NCI-H2196 (cell line): ENCODE measurements around the gene PCDHGC3.

Experiments
- DNase-seq: peaks from one replicate; lab custom pipeline; 2025; ENCODE audit not compliant: unreplicated experiment; lab: John Stamatoyannopoulos, UW

Gene PCDHGC3

DNA sequence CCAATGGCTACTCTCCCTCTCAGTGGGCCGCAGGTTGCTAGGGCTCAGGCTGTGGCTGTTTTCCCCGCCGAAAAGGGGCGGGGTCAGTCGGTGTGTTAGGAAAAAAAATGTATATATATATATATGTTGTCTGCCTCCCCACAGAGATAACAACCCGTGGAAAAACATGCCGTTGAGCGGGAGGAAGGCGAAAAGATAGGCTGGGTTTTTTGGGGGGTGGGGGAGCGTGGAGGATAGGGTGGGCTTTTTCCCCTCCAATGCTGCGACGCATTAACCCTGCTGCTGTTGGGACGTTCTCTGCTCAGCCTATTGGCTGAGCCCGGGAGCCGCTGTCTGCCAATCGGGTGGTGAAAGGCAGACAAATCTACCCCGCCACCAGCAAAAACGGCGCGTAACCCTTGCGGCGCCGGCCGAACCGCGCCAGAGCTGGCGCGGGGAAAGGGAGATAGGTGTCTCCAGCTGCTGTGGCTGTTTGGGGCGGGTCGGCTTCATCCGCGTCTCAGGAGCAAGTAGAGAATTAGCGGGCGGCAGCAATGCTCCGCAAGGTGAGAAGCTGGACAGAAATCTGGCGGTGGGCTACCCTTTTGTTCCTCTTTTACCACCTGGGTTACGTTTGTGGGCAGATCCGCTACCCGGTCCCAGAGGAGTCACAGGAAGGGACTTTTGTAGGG, 9.0 kb downstream of the PCDHGC3 start, which contains the start of gene PCDHGC4:
Gene PCDHGC4, plus strand, starts transcription at position 390 of the 671 bp plus-strand sequence. Its CDS starts 144 bp downstream, at position 534.
- DNase-seq: no peak

GRCh38 chr5:141485321-141486055, 9.7 kb downstream of the PCDHGC3 start:
- DNase-seq: no peak

- no peak for DNase-seq
These were observed 10.3 kb downstream of the PCDHGC3 start for GRCh38 chr5:141486091-141486490.

GRCh38 chr5:141487131-141487530, 11.4 kb downstream of the PCDHGC3 start:
- no peak for DNase-seq

- no peak for DNase-seq
These were observed 13.1 kb downstream of the PCDHGC3 start, which contains the start of gene PCDHGC5 for GRCh38 chr5:141488591-141489561. Gene PCDHGC5, plus strand, starts transcription at chr5:141489081. Its CDS starts 160 bp downstream, at chr5:141489241.

DNA sequence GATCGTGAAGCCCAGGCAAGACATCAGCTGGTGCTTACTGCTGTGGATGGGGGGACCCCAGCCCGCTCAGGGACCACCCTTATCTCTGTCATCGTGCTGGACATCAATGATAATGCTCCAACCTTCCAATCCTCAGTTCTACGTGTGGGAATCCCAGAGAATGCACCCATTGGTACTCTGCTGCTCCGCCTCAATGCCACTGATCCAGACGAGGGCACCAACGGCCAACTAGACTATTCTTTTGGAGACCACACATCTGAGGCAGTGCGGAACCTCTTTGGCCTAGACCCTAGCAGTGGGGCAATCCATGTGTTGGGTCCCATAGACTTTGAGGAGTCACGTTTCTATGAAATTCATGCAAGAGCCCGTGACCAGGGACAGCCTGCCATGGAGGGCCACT, 14.1 kb downstream of the PCDHGC3 start:
- DNase-seq: no peak

DNA sequence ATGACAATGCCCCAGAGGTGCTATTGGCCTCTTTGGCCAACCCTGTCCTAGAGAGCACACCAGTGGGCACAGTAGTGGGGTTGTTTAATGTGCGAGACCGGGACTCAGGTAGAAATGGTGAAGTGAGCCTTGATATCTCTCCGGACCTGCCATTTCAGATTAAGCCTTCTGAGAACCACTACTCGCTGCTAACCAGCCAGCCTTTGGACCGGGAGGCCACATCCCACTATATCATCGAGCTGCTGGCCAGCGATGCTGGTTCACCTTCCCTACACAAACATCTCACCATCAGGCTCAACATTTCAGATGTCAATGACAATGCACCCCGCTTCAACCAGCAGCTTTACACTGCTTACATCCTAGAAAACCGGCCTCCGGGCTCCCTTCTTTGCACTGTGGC, 14.5 kb downstream of the PCDHGC3 start:
- no peak for DNase-seq

DNA sequence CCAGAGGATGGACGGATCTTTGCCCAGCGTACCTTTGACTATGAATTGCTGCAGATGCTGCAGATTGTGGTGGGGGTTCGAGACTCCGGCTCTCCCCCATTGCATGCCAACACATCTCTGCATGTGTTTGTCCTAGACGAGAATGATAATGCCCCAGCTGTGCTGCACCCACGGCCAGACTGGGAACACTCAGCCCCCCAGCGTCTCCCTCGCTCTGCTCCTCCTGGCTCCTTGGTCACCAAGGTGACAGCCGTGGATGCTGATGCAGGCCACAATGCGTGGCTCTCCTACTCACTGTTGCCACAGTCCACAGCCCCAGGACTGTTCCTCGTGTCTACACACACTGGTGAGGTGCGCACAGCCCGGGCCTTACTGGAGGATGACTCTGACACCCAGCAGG, 15.0 kb downstream of the PCDHGC3 start:
- no peak for DNase-seq

DNA sequence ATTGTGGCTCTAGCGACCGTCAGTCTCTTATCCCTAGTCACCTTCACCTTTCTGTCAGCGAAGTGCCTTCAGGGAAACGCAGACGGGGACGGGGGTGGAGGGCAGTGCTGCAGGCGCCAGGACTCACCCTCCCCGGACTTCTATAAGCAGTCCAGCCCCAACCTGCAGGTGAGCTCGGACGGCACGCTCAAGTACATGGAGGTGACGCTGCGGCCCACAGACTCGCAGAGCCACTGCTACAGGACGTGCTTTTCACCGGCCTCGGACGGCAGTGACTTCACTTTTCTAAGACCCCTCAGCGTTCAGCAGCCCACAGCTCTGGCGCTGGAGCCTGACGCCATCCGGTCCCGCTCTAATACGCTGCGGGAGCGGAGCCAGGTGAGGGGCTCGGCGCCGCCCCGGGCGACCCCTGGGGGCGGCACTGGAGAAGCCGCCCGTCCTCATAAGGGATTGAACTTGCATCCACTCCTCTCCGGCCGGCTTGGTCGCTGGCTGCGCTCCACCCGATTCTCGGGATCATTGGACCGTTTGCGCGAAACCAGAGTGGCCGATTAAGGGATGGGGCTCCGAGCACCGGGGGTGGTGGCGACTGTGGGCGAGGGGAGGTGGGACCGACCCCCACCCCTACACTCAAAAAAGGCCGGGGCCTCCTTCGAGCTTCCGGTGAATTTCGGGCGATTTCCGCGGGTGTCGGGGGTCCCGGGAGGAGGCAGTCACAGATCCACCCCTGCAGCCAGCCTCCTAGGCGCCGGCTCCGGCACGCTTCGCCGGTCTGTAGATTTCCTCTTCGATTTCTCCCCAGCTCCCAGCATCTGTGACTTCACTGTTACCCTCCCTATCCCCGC, 15.8 kb downstream of the PCDHGC3 start:
- DNase-seq: no peak

DNA sequence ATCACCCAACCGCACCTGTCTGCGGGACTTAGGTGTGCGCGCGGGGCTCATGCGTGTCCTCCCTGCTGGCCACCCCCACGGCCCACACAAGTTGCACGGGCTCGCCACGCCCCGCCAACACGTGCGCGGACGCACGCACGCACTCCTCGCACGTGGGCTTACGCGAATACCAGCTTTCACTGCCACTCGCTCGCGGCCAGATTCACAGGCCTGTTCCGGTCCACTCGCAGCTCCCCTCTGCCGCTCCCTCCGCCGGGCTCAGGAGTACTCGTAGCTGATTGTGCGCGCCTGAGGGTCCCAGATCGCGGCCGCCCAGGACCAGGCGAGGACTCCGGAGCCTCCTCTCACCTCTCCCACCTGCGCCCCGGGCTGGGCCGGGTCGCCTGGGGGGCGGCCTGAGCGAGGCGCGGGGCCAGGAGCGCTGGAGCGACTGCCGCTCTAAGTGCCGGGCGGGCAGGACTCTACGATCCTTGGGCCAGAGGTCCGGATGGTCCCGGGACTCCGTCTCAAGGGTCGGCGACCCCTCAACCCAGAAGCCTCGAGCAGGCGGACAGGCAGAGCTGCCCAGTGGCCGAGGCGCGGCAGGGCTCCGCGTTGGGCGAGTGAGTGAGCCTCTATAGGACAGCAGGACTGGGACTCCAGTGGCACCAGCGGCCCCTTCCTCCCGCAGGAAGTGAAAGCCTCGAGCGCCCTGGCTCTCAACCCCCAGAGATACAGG, 16.6 kb downstream of the PCDHGC3 start:
- no peak for DNase-seq

GRCh38 chr5:141493500-141494422, 18.0 kb downstream of the PCDHGC3 start:
- no peak for DNase-seq

GRCh38 chr5:141494761-141495452, 19.1 kb downstream of the PCDHGC3 start:
- no peak for DNase-seq

DNA sequence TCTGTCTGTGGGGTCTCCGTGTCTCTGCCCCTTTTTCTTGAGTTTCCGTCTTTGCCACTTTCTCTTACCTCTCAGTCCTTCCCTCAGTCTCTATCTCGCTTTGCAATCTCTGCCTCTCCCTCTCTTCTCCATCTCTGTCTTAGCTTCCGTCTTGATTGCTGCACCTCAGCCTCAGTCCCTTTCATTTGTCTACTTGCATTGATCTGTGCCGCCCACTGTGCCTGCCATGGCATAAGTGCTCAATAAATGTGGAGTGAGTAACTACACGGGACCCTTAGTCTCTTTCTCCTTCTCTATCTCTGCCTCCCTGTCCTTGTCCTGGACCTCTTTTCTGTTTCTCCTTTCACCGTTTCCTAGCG, 19.7 kb downstream of the PCDHGC3 start:
- no peak for DNase-seq

DNA sequence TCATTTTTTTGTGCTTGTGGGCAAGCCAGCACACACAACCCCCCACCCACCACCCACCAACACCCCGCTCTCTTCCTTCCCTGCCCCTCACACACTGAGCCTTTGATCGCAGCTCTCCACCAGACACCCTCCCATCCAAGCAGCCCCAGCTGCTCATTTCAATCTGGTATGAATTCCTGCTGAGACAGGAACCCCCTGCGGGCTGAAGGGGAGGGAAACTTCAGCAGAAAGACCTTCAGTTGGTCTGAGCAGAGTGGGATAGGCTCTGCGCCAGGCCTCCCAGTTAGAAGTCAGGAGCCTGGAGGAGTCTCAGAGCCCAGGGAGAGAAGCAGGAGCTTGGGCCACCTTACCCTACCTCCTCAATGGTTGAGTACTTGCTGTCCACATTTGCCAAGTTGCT, 20.3 kb downstream of the PCDHGC3 start:
- DNase-seq: no peak

- no peak for DNase-seq
These were observed 26.0 kb downstream of the PCDHGC3 start for GRCh38 chr5:141501761-141502160.

- no peak for DNase-seq
These were observed 27.9 kb downstream of the PCDHGC3 start for GRCh38 chr5:141503681-141504080.

- no peak for DNase-seq
These were observed 28.4 kb downstream of the PCDHGC3 start for GRCh38 chr5:141504216-141504615.
